Skeletal muscle tissue (tissue), 4 donors: ENCODE data around the gene ABCA7. TPM values are rescaled to one million over a fixed set of nuclear protein-coding genes. Genes with fewer than 3 reads are reported as not detected.

Experiments
- H3K27ac ChIP-seq: one replicate; pipeline ENCODE4 v1.7.0; 2013; ENCODE audit warnings: mild to moderate bottlenecking, low read depth, low read length, inconsistent platforms
- H3K27me3 ChIP-seq, 3 donors: one replicate each; pipeline ENCODE4 v1.7.0; 2013; ENCODE audit warnings: low read length in 3 of 3; ENCODE audit not compliant: control insufficient read depth in 3 of 3, insufficient read depth in 3 of 3
- H3K36me3 ChIP-seq, 3 donors: one replicate each; pipeline ENCODE4 v1.7.0; 2013; ENCODE audit warnings: low read length in 3 of 3; ENCODE audit not compliant: control insufficient read depth in 3 of 3, insufficient read depth in 3 of 3
- H3K4me1 ChIP-seq, 3 donors: one replicate each; pipeline ENCODE4 v1.7.0; 2013; ENCODE audit warnings: low read length in 3 of 3, mild to moderate bottlenecking in 3 of 3; ENCODE audit not compliant: control insufficient read depth in 3 of 3, insufficient read depth in 3 of 3
- H3K4me3 ChIP-seq, 3 donors: one replicate each; pipeline ENCODE4 v1.7.0; 2013; ENCODE audit warnings: low read length in 3 of 3
- H3K9ac ChIP-seq, 3 donors: one replicate each; pipeline ENCODE4 v1.7.0; 2013; ENCODE audit warnings: low read length in 3 of 3, mild to moderate bottlenecking in 3 of 3, moderate library complexity in 2 of 3, low read depth in 1 of 3
- H3K9me3 ChIP-seq, 3 donors: one replicate each; pipeline ENCODE4 v1.7.0; 2013; ENCODE audit warnings: low read length in 3 of 3; ENCODE audit not compliant: control insufficient read depth in 3 of 3
- total RNA-seq: library from RNA; depleted of rRNA; stranded (reverse); fragments of >200 nt; gene quantifications from one replicate; pipeline ENCODE4 v1.2.3, GENCODE V29; 2014
- donor health status: Osteomylitis.

The ABCA7 gene
- total RNA-seq, 1 donor from 2014 or later = 6.8 TPM

DNA sequence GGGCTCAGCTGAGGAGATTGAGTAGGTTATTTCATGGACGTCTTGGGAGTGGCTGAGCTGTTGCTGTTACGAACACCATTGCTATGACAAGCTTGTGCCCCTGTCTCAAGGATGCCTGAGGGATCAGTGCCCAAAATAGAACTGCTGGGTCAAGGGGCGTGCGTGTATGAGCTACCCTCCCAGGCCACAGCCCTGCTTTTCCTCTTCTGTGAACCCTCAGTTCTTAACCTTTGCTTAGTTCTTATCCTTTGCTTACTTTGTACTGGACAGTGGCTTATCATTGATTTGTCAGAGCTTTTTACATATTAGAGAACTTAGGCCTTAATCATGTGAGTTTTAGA lies 36.1 kb downstream of the ABCA7 start:
- peaks cover 0 to 2% (median 0%) of the 10 kb centered on the region in 3 donors for H3K36me3 ChIP-seq
- H3K9ac ChIP-seq = no peak overlapping the region
- H3K4me1 ChIP-seq = peaks cover 0 to 3% (median 0%) of the 10 kb centered on the region in 3 donors
- H3K27ac ChIP-seq = no peak overlapping the region
- peaks cover 22 to 26% (median 23%) of the 10 kb centered on the region in 3 donors for H3K27me3 ChIP-seq
- no peaks in the 10 kb centered on the region for H3K9me3 ChIP-seq
- H3K4me3 ChIP-seq = no peak overlapping the region

DNA sequence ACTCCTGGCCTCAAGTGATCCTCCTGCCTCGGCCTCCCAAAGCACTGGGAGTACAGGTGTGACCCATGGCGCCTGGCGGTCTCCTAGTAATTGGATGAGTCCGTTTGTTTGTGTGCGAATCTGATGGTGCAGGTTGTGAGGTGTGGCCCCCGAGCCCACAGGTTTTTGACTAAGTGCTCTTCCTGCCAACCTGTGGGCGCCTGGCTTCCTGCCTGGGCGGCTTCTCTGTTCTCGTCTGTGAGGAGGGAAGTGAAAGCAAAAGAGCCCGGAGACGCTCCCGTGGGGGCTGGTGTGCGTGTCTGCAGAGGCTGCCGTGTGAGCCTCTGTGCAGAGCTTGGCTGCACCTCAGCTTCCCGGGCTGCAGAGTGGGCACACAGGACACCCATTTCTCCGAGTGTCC lies 37.0 kb downstream of the ABCA7 start:
- Histone ChIP-seq H3K9me3 (no peaks in the 10 kb centered on the region), H3K9ac (no peak overlapping the region), H3K27me3 (peaks cover 14 to 31% (median 20%) of the 10 kb centered on the region in 3 donors), H3K36me3 (peaks cover 0 to 2% (median 0%) of the 10 kb centered on the region in 3 donors), H3K4me3 (no peak overlapping the region), H3K4me1 (peaks cover 0 to 8% (median 0%) of the 10 kb centered on the region in 3 donors), H3K27ac (no peak overlapping the region)

DNA sequence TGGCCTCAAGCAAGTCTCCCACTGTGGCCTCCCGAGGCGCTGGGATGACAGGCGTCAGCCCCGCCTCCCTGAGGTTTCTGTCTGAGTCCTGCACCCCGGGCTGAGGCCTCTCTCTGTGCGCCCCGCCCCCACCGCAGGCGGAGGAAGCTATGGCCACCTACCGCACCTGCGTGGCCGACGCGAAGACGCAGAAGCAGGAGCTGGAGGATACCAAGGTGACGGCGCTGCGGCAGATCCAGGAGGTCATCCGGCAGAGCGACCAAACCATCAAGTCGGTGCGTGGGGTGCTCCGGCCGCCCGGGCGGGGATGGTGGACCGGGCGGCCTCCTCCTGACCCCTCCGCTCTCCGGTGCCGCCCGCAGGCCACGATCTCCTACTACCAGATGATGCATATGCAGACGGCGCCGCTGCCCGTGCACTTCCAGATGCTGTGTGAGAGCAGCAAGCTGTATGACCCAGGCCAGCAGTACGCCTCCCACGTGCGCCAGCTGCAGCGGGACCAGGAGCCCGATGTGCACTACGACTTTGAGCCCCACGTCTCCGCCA lies 39.7 kb downstream of the ABCA7 start:
- Histone ChIP-seq H3K27me3 (peaks cover 0 to 37% (median 21%) of the 10 kb centered on the region in 3 donors), H3K9me3 (no peaks in the 10 kb centered on the region), H3K4me3 (no peak overlapping the region), H3K9ac (no peak overlapping the region), H3K4me1 (peaks cover 0 to 18% (median 7%) of the 10 kb centered on the region in 3 donors), H3K36me3 (peaks cover 0 to 2% (median 0%) of the 10 kb centered on the region in 3 donors), H3K27ac (no peak overlapping the region)

DNA sequence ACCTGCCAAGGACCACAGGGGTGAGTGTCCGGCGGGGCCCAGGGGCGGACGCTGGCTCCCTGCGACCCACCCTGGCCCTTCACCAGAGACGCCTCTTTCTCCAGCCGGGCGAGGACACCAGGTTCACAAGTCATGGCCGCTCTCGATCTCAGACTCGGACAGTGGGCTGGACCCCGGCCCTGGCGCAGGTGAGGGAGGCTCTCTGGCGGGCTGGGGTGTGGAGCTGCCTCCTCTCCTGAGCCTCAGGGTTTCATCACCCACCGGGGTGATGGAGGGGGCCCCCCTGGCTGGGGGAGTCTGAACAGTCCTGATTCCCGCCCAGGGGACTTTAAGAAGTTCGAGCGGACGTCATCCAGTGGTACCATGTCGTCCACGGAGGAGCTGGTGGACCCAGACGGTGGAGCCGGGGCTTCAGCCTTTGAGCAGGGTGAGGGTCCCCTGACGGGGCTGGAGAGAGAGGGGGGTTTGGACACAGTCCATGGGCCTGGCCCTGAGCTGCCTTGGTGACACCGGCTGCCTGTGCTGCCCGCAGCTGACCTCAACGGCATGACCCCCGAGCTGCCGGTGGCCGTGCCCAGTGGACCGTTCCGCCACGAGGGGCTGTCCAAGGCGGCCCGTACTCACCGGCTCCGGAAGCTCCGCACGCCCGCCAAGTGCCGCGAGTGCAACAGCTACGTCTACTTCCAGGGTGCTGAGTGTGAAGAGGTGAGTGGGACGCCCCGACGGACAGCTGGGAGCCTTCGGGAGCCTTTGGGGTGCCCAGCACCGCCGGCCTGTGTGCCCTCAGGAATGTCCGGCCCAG lies 40.7 kb downstream of the ABCA7 start:
- Histone ChIP-seq H3K9ac (no peak overlapping the region), H3K9me3 (no peaks in the 10 kb centered on the region), H3K27me3 (peaks cover 0 to 41% (median 27%) of the 10 kb centered on the region in 3 donors), H3K4me1 (peaks cover 0 to 16% (median 7%) of the 10 kb centered on the region in 3 donors), H3K4me3 (no peak overlapping the region), H3K27ac (no peak overlapping the region), H3K36me3 (peaks cover 0 to 2% (median 0%) of the 10 kb centered on the region in 3 donors)

DNA sequence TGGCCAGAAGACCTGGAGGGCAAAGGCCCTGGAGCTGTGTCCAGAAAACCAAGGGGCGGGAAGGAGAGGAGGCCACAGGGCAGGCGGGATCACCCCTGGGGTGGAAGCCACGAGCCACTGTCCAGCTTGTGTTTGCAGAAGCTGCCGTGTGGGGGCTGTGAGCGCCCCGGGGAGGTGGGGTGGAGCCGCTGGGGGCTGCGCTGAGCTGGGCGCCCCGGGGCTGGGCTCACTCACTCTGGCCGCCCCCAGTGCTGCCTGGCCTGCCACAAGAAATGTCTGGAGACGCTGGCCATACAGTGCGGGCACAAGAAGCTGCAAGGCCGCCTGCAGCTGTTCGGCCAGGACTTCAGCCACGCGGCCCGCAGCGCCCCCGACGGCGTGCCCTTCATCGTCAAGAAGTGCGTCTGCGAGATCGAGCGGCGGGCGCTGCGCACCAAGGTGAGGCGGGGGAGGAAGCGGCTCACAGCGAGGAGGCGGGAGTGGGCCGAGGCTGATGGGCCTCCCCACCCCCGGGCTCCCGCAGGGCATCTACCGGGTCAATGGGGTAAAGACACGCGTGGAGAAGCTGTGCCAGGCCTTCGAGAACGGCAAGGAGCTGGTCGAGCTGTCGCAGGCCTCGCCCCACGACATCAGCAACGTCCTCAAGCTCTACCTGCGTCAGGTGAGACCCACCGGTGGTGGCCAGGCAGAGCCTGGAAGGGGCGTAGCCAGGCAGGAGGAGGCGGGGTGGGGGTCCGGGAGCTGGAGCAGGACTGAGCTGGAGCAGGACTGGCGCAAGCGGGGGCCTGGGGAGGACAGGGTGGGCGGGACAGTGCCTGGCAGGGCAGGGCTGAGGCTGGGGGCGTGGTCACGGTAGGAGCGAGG lies 41.6 kb downstream of the ABCA7 start:
- H3K9ac ChIP-seq = no peak overlapping the region
- no peak overlapping the region for H3K4me3 ChIP-seq
- no peaks in the 10 kb centered on the region for H3K9me3 ChIP-seq
- H3K27me3 ChIP-seq = peaks cover 0 to 47% (median 29%) of the 10 kb centered on the region in 3 donors
- peaks cover 0 to 2% (median 0%) of the 10 kb centered on the region in 3 donors for H3K36me3 ChIP-seq
- no peak overlapping the region for H3K27ac ChIP-seq
- H3K4me1 ChIP-seq = peaks cover 0 to 14% (median 7%) of the 10 kb centered on the region in 3 donors

DNA sequence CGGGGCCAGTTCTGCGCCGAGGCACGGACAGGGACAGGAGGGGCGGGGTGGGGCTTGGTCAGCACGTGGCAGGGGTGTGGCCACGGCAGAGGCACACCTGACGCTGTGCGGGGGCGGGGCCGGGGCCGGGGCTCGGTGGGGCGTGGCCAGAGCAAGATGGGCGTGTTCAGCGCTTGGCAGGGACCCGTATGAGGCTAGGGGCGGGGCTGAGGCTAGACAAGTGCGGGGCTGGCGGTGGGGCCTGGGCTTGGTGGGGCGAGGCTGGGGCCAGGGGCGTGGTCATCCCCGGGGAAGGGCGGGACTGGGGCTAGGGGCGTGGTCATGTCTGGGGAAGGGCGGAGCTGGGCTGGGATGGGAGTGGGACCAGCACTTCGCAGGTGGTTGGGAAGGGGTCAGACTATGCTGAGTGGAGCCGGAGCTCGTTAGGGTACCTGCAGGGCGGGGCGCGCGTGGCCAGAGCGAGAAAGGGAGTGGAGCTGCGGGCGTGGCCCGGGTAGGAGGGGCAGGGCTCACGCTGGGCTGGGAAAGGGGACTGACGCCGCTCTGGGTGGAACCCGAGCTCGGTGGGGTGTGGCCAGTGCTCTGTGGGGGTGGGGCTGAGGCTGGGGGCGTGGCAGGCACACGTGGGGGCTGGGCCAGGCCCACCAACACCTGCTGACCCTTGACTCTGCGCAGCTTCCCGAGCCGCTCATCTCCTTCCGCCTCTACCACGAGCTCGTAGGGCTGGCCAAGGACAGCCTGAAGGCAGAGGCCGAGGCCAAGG lies 42.4 kb downstream of the ABCA7 start:
- H3K27me3 ChIP-seq = peaks cover 0 to 47% (median 29%) of the 10 kb centered on the region in 3 donors
- H3K9me3 ChIP-seq = no peaks in the 10 kb centered on the region
- no peak overlapping the region for H3K9ac ChIP-seq
- H3K27ac ChIP-seq = no peak overlapping the region
- H3K4me1 ChIP-seq = peaks cover under 1 to 14% (median 7%) of the 10 kb centered on the region in 3 donors
- H3K4me3 ChIP-seq = no peak overlapping the region
- peaks cover 0 to 2% (median 0%) of the 10 kb centered on the region in 3 donors for H3K36me3 ChIP-seq

DNA sequence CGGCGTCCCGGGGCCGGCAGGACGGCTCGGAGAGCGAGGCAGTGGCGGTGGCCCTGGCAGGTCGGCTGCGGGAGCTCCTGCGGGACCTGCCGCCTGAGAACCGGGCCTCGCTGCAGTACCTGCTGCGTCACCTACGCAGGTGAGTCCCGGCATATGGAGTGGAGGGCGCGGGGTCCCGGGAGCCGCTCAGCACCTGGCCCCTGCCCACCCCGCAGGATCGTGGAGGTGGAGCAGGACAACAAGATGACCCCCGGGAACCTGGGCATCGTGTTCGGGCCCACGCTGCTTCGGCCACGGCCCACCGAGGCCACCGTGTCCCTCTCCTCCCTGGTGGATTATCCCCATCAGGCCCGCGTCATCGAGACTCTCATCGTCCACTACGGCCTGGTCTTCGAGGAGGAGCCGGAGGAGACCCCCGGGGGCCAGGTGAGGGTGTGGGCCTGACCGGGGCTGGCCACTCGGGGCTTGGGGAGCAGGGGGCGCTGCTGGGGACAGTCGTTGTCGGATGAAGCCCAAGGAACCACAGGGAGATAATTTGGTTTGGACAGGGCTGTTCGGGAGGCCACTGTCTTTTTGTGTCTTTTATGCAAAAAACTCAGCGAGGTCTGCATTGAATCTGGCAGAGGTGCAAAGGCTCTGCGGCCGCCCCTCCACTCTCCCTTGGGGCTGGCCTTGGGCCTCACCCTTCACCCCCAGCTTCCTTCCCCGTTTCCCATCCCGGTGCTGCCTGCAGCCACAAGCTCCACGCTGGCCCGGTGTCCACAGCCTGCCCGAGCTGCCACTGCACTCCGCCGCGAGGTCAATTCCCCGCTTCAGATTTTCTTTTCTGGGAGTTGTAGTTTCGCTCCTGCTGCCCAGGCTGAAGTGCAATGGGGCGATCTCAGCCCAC lies 43.3 kb downstream of the ABCA7 start:
- Histone ChIP-seq H3K36me3 (peaks cover 0 to 5% (median 5%) of the 10 kb centered on the region in 3 donors), H3K4me1 (peaks cover 5 to 15% (median 7%) of the 10 kb centered on the region in 3 donors), H3K27me3 (peaks cover 0 to 45% (median 23%) of the 10 kb centered on the region in 3 donors), H3K4me3 (no peak overlapping the region), H3K9me3 (no peaks in the 10 kb centered on the region), H3K9ac (no peak overlapping the region), H3K27ac (no peak overlapping the region)

DNA sequence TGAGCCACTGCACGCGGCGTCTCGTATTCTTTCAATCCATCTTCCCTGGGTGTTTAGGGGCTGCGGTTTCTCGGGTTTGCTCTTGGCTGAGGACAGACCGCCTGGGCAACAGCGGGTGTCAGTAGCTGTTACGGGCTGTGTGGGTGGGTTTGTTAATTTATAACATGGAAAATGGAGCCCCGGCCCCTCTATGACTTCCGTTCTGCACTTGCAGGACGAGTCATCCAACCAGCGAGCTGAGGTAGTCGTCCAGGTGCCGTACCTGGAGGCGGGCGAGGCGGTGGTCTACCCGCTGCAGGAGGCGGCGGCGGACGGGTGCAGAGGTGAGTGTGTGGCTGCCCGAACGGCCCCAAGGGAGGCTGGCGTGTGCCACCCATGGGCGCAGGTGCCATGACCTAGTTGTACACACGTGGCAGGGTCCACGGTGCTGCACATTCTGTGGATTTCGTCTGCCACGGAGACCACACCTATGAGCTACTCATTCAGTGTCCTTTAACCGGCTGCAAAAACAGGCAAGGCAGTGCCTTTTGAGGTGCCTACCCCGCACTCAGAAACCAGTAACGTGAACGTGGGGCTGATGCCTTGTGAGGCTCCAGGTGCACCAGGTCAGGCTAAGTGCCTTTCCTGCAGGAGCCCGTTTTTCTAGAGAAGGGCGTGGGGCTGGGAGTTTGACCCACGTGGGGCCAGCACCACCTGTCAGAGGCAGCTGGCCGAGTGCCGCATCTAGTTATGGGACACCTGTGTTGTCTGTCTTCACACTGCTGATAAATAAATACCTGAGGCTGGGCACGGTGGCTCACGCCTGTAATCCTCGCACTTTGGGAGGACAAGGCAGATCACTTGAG lies 44.3 kb downstream of the ABCA7 start:
- Histone ChIP-seq H3K27me3 (peaks cover 0 to 45% (median 23%) of the 10 kb centered on the region in 3 donors), H3K27ac (no peak overlapping the region), H3K4me1 (peaks cover 7 to 24% (median 7%) of the 10 kb centered on the region in 3 donors), H3K9ac (no peak overlapping the region), H3K4me3 (no peak overlapping the region), H3K36me3 (peaks cover 8 to 14% (median 9%) of the 10 kb centered on the region in 3 donors), H3K9me3 (no peaks in the 10 kb centered on the region)
